Muscle layer of duodenum (tissue), 2 donors: Measurements from ENCODE around the gene VRK3.

Experiments used
- H3K27ac ChIP-seq: one replicate; pipeline ENCODE4 v1.7.0; 2013; ENCODE audit warnings: mild to moderate bottlenecking, low read length
- H3K27me3 ChIP-seq: one replicate; pipeline ENCODE4 v1.7.0; 2013; ENCODE audit warnings: low read depth, mild to moderate bottlenecking, control low read depth, low read length
- H3K36me3 ChIP-seq, 2 donors: one replicate each; pipeline ENCODE4 v1.7.0; 2013; ENCODE audit warnings: low read length in 2 of 2, control low read depth in 1 of 2, mild to moderate bottlenecking in 1 of 2; ENCODE audit not compliant: insufficient read depth in 2 of 2, control insufficient read depth in 1 of 2
- H3K4me1 ChIP-seq, 2 donors: one replicate each; pipeline ENCODE4 v1.7.0; 2013; ENCODE audit warnings: low read length in 2 of 2, mild to moderate bottlenecking in 2 of 2, control low read depth in 1 of 2, moderate library complexity in 1 of 2; ENCODE audit not compliant: insufficient read depth in 2 of 2, control insufficient read depth in 1 of 2
- H3K4me3 ChIP-seq, 2 donors: one replicate each; pipeline ENCODE4 v1.7.0; 2013; ENCODE audit warnings: low read length in 2 of 2, low read depth in 1 of 2, mild to moderate bottlenecking in 1 of 2
- H3K9me3 ChIP-seq, 2 donors: one replicate each; pipeline ENCODE4 v1.7.0; 2013; ENCODE audit warnings: low read length in 2 of 2, control low read depth in 1 of 2, mild to moderate bottlenecking in 1 of 2; ENCODE audit not compliant: control insufficient read depth in 1 of 2
- donor health status: healthy.

VRK3 gene

DNA sequence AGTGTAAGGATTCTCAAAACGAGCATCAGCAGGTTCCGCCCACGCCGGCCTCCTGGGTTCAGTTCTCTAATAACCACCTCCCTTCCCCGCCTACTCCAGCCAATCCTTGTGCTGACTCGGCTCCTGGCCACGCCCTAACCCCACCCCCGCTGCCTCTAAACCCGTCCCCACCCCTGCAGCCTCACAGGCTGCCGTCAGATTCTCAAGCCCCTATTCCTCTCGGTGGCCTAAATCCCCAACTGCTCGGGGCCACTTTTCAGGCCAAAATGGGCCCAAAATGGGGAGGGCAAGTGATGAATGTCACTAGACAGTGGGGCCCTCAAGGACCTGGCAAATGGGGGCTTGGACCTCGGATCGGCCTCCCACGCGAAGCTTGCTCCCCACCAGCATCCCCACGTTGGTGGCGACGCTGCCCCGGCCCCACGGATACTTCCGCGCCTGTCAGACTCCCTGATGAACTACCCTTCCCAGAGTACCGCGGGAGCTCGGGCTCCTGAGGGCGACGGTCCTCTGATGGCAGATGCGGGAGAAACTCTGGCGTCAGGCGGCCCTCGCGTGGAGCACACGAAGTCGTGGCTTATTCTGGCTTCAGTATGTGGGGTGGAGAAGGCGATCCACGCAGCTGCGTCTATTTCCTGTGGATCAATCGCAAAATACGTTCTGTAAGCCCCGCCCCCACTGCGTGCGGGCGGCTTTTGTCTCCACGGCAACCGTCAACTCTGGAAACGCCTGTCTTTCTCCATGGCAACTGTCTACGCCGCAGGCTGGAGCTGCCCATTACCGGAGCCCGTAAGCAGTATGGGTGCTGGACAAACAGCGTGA lies 25.4 kb upstream of the VRK3 start:
- Histone ChIP-seq H3K36me3 (peaks cover 10 to 15% of the 10 kb centered on the region in 2 donors), H3K27me3 (no peaks in the 10 kb centered on the region), H3K4me1 (peaks cover 0 to 4% of the 10 kb centered on the region in 2 donors), H3K4me3 (peak overlapping the region; percentile 54 to 63), H3K27ac (peak overlapping the region; percentile 5), H3K9me3 (peaks cover 4 to 15% of the 10 kb centered on the region in 2 donors)

DNA sequence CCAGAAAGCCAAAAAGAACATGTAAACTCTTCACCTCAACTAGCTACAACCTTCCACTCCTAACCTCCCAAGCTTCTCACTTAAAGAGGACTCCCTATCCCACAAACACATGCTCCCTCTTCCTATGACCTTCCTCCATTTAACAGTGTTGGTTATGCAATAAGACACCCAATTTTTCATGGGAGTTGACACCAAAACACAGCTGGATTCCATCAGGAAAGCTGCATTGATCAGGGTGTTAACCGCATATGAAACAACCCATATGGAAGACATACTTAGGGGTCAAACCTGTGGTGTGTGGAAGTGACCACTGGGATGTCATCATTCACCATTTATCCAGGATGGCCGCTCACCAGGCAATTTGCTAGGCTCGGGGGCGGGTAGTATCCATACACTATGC lies 22.5 kb upstream of the VRK3 start:
- Histone ChIP-seq H3K36me3 (peaks cover 34 to 42% of the 10 kb centered on the region in 2 donors), H3K9me3 (peaks cover 23 to 37% of the 10 kb centered on the region in 2 donors), H3K27me3 (no peaks in the 10 kb centered on the region), H3K27ac (no peak overlapping the region), H3K4me3 (no peak overlapping the region), H3K4me1 (peaks cover 0 to 4% of the 10 kb centered on the region in 2 donors)

DNA sequence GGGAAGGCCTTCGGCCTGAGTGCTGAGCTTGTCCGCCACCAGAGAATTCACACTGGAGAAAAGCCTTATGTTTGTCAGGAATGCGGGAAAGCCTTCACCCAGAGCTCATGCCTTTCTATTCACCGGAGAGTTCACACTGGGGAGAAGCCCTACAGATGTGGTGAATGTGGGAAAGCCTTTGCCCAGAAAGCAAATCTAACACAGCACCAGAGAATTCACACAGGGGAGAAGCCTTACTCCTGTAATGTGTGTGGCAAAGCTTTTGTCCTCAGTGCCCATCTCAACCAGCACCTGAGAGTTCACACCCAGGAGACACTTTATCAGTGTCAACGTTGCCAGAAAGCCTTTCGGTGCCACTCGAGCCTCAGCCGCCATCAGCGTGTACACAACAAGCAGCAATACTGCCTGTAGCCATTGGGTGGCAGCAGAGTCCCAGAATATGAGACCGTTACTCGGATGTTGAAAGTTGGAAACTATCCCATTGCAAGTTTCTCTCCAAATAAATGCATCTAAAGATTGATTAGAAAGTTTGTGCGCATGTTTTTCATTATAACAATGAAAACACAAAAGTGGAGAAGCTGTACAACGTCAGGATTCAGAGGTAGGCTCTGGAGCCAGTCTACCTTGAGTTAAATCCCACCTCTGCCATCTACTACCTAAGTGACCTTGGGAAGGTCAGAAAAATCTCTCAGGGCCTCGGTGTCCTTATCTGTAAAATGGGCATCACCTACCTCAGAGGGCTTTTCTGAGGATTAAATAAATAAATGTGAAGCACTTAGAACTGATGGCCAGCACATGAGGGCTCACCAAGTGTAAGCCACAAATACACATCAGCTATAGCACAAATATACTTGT lies 21.7 kb upstream of the VRK3 start:
- peaks cover 23 to 37% of the 10 kb centered on the region in 2 donors for H3K9me3 ChIP-seq
- H3K36me3 ChIP-seq, result peaks cover 42 to 50% of the 10 kb centered on the region in 2 donors
- no peak overlapping the region for H3K27ac ChIP-seq
- H3K4me1 ChIP-seq, result peaks cover 0 to 4% of the 10 kb centered on the region in 2 donors
- H3K4me3 ChIP-seq, result no peak overlapping the region
- H3K27me3 ChIP-seq, result no peaks in the 10 kb centered on the region

DNA sequence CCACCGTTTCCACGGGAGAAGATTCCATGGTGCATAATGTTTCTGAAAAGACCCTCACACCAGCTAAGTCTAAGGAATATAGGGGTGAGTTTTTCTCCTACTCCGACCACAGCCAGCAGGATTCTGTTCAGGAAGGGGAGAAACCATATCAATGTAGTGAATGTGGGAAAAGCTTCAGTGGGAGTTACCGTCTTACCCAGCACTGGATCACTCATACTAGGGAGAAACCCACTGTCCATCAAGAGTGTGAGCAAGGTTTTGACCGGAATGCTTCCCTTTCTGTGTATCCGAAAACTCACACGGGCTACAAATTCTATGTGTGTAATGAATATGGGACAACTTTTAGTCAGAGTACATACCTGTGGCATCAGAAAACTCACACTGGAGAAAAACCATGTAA lies 19.8 kb upstream of the VRK3 start:
- Histone ChIP-seq H3K4me1 (peaks cover 0 to under 1% of the 10 kb centered on the region in 2 donors), H3K9me3 (peaks cover 23 to 37% of the 10 kb centered on the region in 2 donors)

GRCh38 chr19:50043967-50044366 lies 18.8 kb upstream of the VRK3 start:
- Histone ChIP-seq H3K9me3 (peaks cover 23 to 37% of the 10 kb centered on the region in 2 donors), H3K27ac (no peak overlapping the region), H3K4me3 (peak overlapping the region in 1 of 2 donors; percentile 1), H3K27me3 (no peaks in the 10 kb centered on the region), H3K4me1 (no peaks in the 10 kb centered on the region), H3K36me3 (peaks cover 71 to 79% of the 10 kb centered on the region in 2 donors)

More for the DNA sequence above, 19.8 kb upstream of the VRK3 start:
- Histone ChIP-seq H3K27ac (no peak overlapping the region), H3K36me3 (peaks cover 61 to 69% of the 10 kb centered on the region in 2 donors), H3K4me3 (peak overlapping the region; percentile 11 to 44), H3K27me3 (no peaks in the 10 kb centered on the region)

DNA sequence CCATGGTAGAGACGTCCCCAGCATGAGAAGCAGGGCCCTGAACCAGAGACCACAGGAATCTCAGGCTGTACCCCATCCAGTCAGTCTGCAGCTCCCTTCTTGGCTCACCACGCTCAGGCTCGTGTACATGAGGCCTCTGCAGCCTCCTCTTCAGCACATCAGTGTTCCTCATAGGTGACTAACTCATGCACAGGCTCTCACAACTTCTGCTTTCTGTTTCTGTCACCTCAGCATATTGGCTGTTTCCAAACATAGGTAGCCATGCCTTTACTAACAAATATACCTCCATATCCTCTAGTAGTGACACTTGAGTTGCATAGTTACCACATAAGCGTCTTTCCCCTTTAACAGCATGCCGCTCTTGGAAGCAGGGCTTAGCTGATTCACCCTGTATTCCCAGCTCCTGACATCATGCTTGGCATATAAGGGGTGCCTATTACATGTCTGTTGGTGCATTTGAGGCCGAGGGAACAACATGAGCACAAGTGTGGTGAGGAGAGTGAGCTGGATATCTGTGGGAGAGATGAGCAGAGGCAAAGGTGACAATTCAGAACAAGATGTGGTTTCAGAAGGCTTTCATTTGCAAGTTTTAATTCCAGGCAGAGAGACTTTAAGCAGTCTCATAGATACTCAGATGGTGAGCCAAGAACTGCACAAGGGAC lies 17.3 kb upstream of the VRK3 start:
- Histone ChIP-seq H3K27ac (no peak overlapping the region), H3K36me3 (peaks cover 72 to 78% of the 10 kb centered on the region in 2 donors), H3K4me3 (no peak overlapping the region), H3K4me1 (no peaks in the 10 kb centered on the region), H3K27me3 (no peaks in the 10 kb centered on the region), H3K9me3 (peaks cover 23 to 37% of the 10 kb centered on the region in 2 donors)

- Histone ChIP-seq H3K36me3 (peaks cover 65 to 81% of the 10 kb centered on the region in 2 donors), H3K4me1 (no peaks in the 10 kb centered on the region), H3K27me3 (no peaks in the 10 kb centered on the region)
Measured at GRCh38 chr19:50040967-50041366, 15.8 kb upstream of the VRK3 start.

GRCh38 chr19:50039968-50040367 lies 14.8 kb upstream of the VRK3 start:
- H3K9me3 ChIP-seq, result peaks cover 12 to 15% of the 10 kb centered on the region in 2 donors
- no peak overlapping the region for H3K4me3 ChIP-seq
- no peak overlapping the region for H3K27ac ChIP-seq
- peaks cover 55 to 71% of the 10 kb centered on the region in 2 donors for H3K36me3 ChIP-seq
- H3K27me3 ChIP-seq, result no peaks in the 10 kb centered on the region
- H3K4me1 ChIP-seq, result no peaks in the 10 kb centered on the region

More at GRCh38 chr19:50040967-50041366, 15.8 kb upstream of the VRK3 start:
- Histone ChIP-seq H3K27ac (no peak overlapping the region), H3K9me3 (peaks cover 22 to 25% of the 10 kb centered on the region in 2 donors), H3K4me3 (no peak overlapping the region)

GRCh38 chr19:50036908-50037307 lies 11.7 kb upstream of the VRK3 start:
- no peak overlapping the region for H3K27ac ChIP-seq
- no peaks in the 10 kb centered on the region for H3K9me3 ChIP-seq
- H3K36me3 ChIP-seq, result peaks cover 50 to 71% of the 10 kb centered on the region in 2 donors
- no peaks in the 10 kb centered on the region for H3K4me1 ChIP-seq
- H3K4me3 ChIP-seq, result no peak overlapping the region
- H3K27me3 ChIP-seq, result no peaks in the 10 kb centered on the region

GRCh38 chr19:50030937-50031336 lies 5.8 kb upstream of the VRK3 start:
- peaks cover 5 to 6% of the 10 kb centered on the region in 2 donors for H3K4me1 ChIP-seq
- H3K36me3 ChIP-seq, result peaks cover 29 to 47% of the 10 kb centered on the region in 2 donors
- no peaks in the 10 kb centered on the region for H3K27me3 ChIP-seq
- no peak overlapping the region for H3K4me3 ChIP-seq
- no peaks in the 10 kb centered on the region for H3K9me3 ChIP-seq
- H3K27ac ChIP-seq, result no peak overlapping the region

GRCh38 chr19:50030225-50030624 lies 5.1 kb upstream of the VRK3 start:
- H3K4me3 ChIP-seq, result no peak overlapping the region
- no peak overlapping the region for H3K27ac ChIP-seq
- H3K36me3 ChIP-seq, result peaks cover 29 to 47% of the 10 kb centered on the region in 2 donors
- H3K9me3 ChIP-seq, result no peaks in the 10 kb centered on the region
- no peaks in the 10 kb centered on the region for H3K27me3 ChIP-seq
- H3K4me1 ChIP-seq, result peaks cover 5 to 6% of the 10 kb centered on the region in 2 donors
